Breast epithelium (tissue), 4 donors: ENCODE data around the gene HBE1. TPM values are rescaled to one million over a fixed set of nuclear protein-coding genes. Genes with fewer than 3 reads are reported as not detected.

Experiments
- DNase-seq, 2 donors: peaks; one replicate each; pipeline ENCODE4 v3.0.0-alpha.2; 2019; ENCODE audit warnings: low spot score in 2 of 2
- H3K27ac ChIP-seq, 2 donors: fragments of 200-600 bp; sonication (generic) in 1 of 2; one replicate each; pipeline ENCODE4 v1.5.1; 2016 to 2019; ENCODE audit warnings: mild to moderate bottlenecking in 1 of 2
- H3K27me3 ChIP-seq, 2 donors: fragments of 200-600 bp; sonication (generic) in 1 of 2; one replicate each; pipeline versions ENCODE4 v1.5.1 to v1.6.0; 2017 to 2019; ENCODE audit warnings: control low read depth in 1 of 2, mild to moderate bottlenecking in 1 of 2
- H3K36me3 ChIP-seq: fragments of 200-600 bp; one replicate; pipeline ENCODE4 v1.5.1; 2019
- H3K4me1 ChIP-seq, 2 donors: fragments of 200-600 bp; sonication (generic); one replicate each; pipeline ENCODE4 v1.5.1; 2016 to 2019; ENCODE audit warnings: control low read depth in 1 of 2
- H3K4me3 ChIP-seq, 3 donors: fragments of 200-600 bp; sonication (generic); 1 replicate in 2 of 3; 2 replicates in 1 of 3; pipeline ENCODE4 v1.5.1; 2016 to 2019; ENCODE audit warnings: mild to moderate bottlenecking in 3 of 3, moderate library complexity in 2 of 3
- H3K9me3 ChIP-seq, 2 donors: fragments of 200-600 bp; sonication (generic) in 1 of 2; one replicate each; pipeline ENCODE4 v1.5.1; 2016 to 2019; ENCODE audit warnings: control low read depth in 1 of 2
- CTCF ChIP-seq, 3 donors: fragments of 450-650 bp; IDR thresholded peaks; one replicate each; pipeline ENCODE4 v1.5.1; 2016 to 2017; ENCODE audit warnings: antibody characterized with exemption in 3 of 3, mild to moderate bottlenecking in 3 of 3, moderate library complexity in 3 of 3
- POLR2A ChIP-seq: fragments of 450-650 bp; IDR thresholded peaks from one replicate; pipeline ENCODE4 v1.6.1; 2016; ENCODE audit warnings: antibody characterized with exemption, mild to moderate bottlenecking, moderate library complexity
- POLR2AphosphoS5 ChIP-seq, 3 donors: sonication (generic); formaldehyde crosslinking; IDR thresholded peaks; one replicate each; pipeline ENCODE4 v1.6.1; 2017; ENCODE audit warnings: antibody characterized with exemption in 3 of 3
- intact Hi-C: fragments of 100-400 bp; cut with DNase I; formaldehyde crosslinking; loops from one replicate; pipeline ENCODE4 v1.15.1; 2023; ENCODE audit warnings: low total_unique reads
- total RNA-seq, 3 donors: library from RNA; depleted of rRNA; stranded (reverse); fragments of >200 nt; gene quantifications; one replicate each; pipeline ENCODE4 v1.1.0, GENCODE V29; 2016

HBE1 gene
- total RNA-seq, 3 donors from 2014 or later: not detected

GRCh38 chr11:5247472-5248192, 22.1 kb downstream of the HBE1 start:
- no peaks in the 10 kb centered on the region for H3K4me1 ChIP-seq
- H3K36me3 ChIP-seq: no peaks in the 10 kb centered on the region
- TF ChIP-seq POLR2AphosphoS5 (IDR thresholded peaks at IDR 0.05): no peak
- no peak overlapping the region for H3K27ac ChIP-seq
- intact Hi-C loops: no loop called here
- H3K9me3 ChIP-seq: no peaks in the 10 kb centered on the region
- H3K4me3 ChIP-seq: no peak overlapping the region
- H3K27me3 ChIP-seq: no peaks in the 10 kb centered on the region
- no peak for DNase-seq

GRCh38 chr11:5246772-5247471, 22.8 kb downstream of the HBE1 start:
- no peak for DNase-seq
- Histone ChIP-seq H3K4me3 (no peak overlapping the region), H3K4me1 (no peaks in the 10 kb centered on the region), H3K27ac (no peak overlapping the region), H3K9me3 (no peaks in the 10 kb centered on the region), H3K27me3 (no peaks in the 10 kb centered on the region), H3K36me3 (no peaks in the 10 kb centered on the region)
- TF ChIP-seq POLR2A (no peak), POLR2AphosphoS5 (IDR thresholded peaks at IDR 0.05) (no peak), CTCF (IDR thresholded peaks at IDR 0.05) (no peak)
- intact Hi-C loops: no loop called here

- no peaks in the 10 kb centered on the region for H3K9me3 ChIP-seq
- no peaks in the 10 kb centered on the region for H3K4me1 ChIP-seq
- H3K27me3 ChIP-seq: no peaks in the 10 kb centered on the region
- intact Hi-C loops: no loop called here
- H3K27ac ChIP-seq: no peak overlapping the region
- TF ChIP-seq CTCF (IDR thresholded peaks at IDR 0.05): no peak
- no peak for TF ChIP-seq POLR2A
- TF ChIP-seq POLR2AphosphoS5 (IDR thresholded peaks at IDR 0.05): no peak
- no peaks in the 10 kb centered on the region for H3K36me3 ChIP-seq
- DNase-seq: no peak
- H3K4me3 ChIP-seq: no peak overlapping the region
These were observed 24.6 kb downstream of the HBE1 start for GRCh38 chr11:5245155-5245554.

GRCh38 chr11:5243816-5244180, 25.9 kb downstream of the HBE1 start:
- no peak for DNase-seq
- intact Hi-C loops: no loop called here
- Histone ChIP-seq H3K9me3 (no peaks in the 10 kb centered on the region), H3K4me3 (no peak overlapping the region), H3K27me3 (no peaks in the 10 kb centered on the region), H3K36me3 (no peaks in the 10 kb centered on the region), H3K27ac (no peak overlapping the region), H3K4me1 (no peaks in the 10 kb centered on the region)
- TF ChIP-seq CTCF (IDR thresholded peaks at IDR 0.05): no peak
- no peak for TF ChIP-seq POLR2A

GRCh38 chr11:5242933-5243815, 26.6 kb downstream of the HBE1 start:
- Histone ChIP-seq H3K9me3 (no peaks in the 10 kb centered on the region), H3K27me3 (no peaks in the 10 kb centered on the region), H3K36me3 (no peaks in the 10 kb centered on the region), H3K4me3 (no peak overlapping the region), H3K27ac (no peak overlapping the region), H3K4me1 (no peaks in the 10 kb centered on the region)
- DNase-seq: no peak
- no peak for TF ChIP-seq CTCF (IDR thresholded peaks at IDR 0.05)
- no peak for TF ChIP-seq POLR2AphosphoS5 (IDR thresholded peaks at IDR 0.05)
- TF ChIP-seq POLR2A: no peak
- intact Hi-C loops: no loop called here
